OCI-LY7 (cell line): Measurements from ENCODE around the gene CENPP.

Source experiments
- CTCF ChIP-seq: fragments of 200-600 bp; sonication (generic); conservative IDR thresholded peaks from 2 replicates; pipeline ENCODE4 v1.5.1; 2014; ENCODE audit warnings: mild to moderate bottlenecking, antibody characterized with exemption, low read length, moderate library complexity, mixed read lengths
- EZH2phosphoT487 ChIP-seq: fragments of 200-600 bp; sonication (generic); IDR thresholded peaks from 2 replicates; pipeline ENCODE4 v1.6.1; 2018; ENCODE audit warnings: low read depth, borderline replicate concordance, mild to moderate bottlenecking, mixed run types, antibody characterized with exemption, low read length, moderate library complexity, mixed read lengths

DNA sequence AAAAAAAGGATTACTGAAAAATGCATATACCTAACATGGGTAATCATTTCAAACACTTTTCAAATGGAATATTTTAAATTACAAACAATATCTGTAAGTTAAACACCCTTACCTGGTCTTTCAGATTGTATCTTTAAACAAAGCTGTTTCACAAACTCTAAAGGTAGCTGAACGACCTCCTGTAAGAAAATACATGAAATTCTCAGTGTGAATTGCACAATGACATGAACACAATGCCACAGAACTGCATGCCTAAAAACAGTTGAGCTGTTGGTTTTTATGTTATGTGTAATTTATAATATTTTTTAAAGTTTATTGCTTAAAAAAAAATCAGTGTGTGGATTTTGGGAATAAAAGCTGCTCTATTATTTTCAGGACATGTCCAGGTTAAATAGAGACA lies 326.7 kb downstream of the CENPP start:
- TF ChIP-seq CTCF, result no peak
- no peak for TF ChIP-seq EZH2phosphoT487
